Breast epithelium (tissue), 3 donors: Measurements from ENCODE around the gene RAB1A.

ENCODE experiments used
- CTCF ChIP-seq, 3 donors: fragments of 450-650 bp; IDR thresholded peaks; one replicate each; pipeline ENCODE4 v1.5.1; 2016 to 2017; ENCODE audit warnings: antibody characterized with exemption in 3 of 3, mild to moderate bottlenecking in 3 of 3, moderate library complexity in 3 of 3
- POLR2A ChIP-seq: fragments of 450-650 bp; IDR thresholded peaks from one replicate; pipeline ENCODE4 v1.6.1; 2016; ENCODE audit warnings: antibody characterized with exemption, mild to moderate bottlenecking, moderate library complexity
- POLR2AphosphoS5 ChIP-seq, 3 donors: sonication (generic); formaldehyde crosslinking; IDR thresholded peaks; one replicate each; pipeline ENCODE4 v1.6.1; 2017; ENCODE audit warnings: antibody characterized with exemption in 3 of 3

DNA sequence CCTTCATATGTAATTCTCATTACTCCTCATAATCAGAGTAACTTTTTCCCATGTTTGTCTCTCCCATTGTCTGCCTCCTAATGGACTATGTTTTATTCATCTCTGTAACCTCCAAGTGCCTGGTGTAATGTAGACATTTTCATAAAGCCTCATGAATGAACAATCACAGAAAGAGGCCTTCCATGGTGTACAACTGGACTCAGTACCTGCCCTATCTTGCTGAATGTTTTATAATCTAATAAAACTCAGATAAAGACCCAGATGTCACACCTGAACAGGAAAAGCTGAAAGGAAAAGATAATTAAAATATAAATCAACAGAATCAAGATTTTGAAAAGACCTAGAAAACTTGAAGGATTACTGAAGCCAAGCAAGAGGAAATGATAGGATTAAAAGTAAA lies 36.7 kb downstream of the RAB1A start:
- TF ChIP-seq CTCF (IDR thresholded peaks at IDR 0.05) (no peak), POLR2A (no peak), POLR2AphosphoS5 (IDR thresholded peaks at IDR 0.05) (no peak)
